ENCODE measurements around the gene ATP2A1. TPM values are rescaled to one million over a fixed set of nuclear protein-coding genes. Genes with fewer than 3 reads are reported as not detected.

Gene ATP2A1
- total and polyA plus RNA-seq, 2 of the 4 experiments (the other 2 are of a cell fraction) = under 0.01 to 0.63 TPM

DNA sequence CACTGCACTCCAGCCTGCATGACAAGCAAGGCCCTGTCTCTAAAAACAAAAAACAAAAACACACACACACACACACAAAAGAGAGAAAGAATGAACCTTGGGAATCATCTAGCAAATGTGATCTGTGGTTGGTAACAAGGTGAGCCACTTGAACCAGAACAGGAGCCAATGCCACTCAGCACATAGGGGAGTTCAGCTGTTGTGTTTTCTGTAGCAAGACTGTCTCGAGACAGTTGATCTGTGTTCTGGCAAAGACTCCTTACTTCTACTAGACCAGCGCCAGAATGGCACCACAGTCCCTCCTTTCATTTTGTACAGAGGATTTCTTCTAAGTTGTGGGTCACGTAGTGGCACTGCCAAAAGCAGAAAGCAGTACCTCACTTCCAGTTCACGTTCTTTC lies 20.7 kb downstream of the ATP2A1 start:
- ATAC-seq (ENCODE audit: low read depth) = no peak
- H3K27ac ChIP-seq (ENCODE audit: insufficient read depth, low read length) = no peak overlapping the region
- H3K9ac ChIP-seq (ENCODE audit: low read depth, low read length) = no peak overlapping the region
- no peak overlapping the region for H4K5ac ChIP-seq (ENCODE audit: low read depth, low read length)
- no peak overlapping the region for H2AK9ac ChIP-seq (replicated peaks; ENCODE audit: low read depth, low read length, poor library complexity)
- H4K91ac ChIP-seq (ENCODE audit: insufficient read depth, low read depth, low read length) = no peak overlapping the region
- no peaks in the 10 kb centered on the region for H3K4me1 ChIP-seq (ENCODE audit: control insufficient read depth, insufficient read depth, low read length)
- no peak overlapping the region for H2BK5ac ChIP-seq (ENCODE audit: low read depth, low read length, poor library complexity, severe bottlenecking)
- H3K36me3 ChIP-seq (ENCODE audit: control insufficient read depth, insufficient read depth, low read length) = peaks cover under 1% of the 10 kb centered on the region; the same call in 1 of the 2 replicates
- TF ChIP-seq RFX5 (IDR thresholded peaks at IDR 0.05; ENCODE audit: low read depth, low read length) = no peak
- TF ChIP-seq BHLHE40 (IDR thresholded peaks at IDR 0.05; ENCODE audit: low read depth, low read length) = no peak
- no peak for TF ChIP-seq NFE2L2 (IDR thresholded peaks at IDR 0.05; ENCODE audit: low read depth, low read length)
- TF ChIP-seq CEBPB (IDR thresholded peaks at IDR 0.05; ENCODE audit: low read depth, low read length) = no peak
- TF ChIP-seq, protein P1, sequence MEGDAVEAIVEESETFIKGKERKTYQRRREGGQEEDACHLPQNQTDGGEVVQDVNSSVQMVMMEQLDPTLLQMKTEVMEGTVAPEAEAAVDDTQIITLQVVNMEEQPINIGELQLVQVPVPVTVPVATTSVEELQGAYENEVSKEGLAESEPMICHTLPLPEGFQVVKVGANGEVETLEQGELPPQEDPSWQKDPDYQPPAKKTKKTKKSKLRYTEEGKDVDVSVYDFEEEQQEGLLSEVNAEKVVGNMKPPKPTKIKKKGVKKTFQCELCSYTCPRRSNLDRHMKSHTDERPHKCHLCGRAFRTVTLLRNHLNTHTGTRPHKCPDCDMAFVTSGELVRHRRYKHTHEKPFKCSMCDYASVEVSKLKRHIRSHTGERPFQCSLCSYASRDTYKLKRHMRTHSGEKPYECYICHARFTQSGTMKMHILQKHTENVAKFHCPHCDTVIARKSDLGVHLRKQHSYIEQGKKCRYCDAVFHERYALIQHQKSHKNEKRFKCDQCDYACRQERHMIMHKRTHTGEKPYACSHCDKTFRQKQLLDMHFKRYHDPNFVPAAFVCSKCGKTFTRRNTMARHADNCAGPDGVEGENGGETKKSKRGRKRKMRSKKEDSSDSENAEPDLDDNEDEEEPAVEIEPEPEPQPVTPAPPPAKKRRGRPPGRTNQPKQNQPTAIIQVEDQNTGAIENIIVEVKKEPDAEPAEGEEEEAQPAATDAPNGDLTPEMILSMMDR (conservative IDR thresholded peaks at IDR 0.05; ENCODE audit: low read depth, low read length) = no peak
- TF ChIP-seq, protein P2, sequence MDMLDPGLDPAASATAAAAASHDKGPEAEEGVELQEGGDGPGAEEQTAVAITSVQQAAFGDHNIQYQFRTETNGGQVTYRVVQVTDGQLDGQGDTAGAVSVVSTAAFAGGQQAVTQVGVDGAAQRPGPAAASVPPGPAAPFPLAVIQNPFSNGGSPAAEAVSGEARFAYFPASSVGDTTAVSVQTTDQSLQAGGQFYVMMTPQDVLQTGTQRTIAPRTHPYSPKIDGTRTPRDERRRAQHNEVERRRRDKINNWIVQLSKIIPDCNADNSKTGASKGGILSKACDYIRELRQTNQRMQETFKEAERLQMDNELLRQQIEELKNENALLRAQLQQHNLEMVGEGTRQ (IDR thresholded peaks at IDR 0.05; ENCODE audit: low read depth, low read length) = no peak
- TF ChIP-seq MAFK (IDR thresholded peaks at IDR 0.05; ENCODE audit: low read depth, low read length) = no peak
- TF ChIP-seq RAD21 (IDR thresholded peaks at IDR 0.05; ENCODE audit: low read length) = no peak
- TF ChIP-seq ELK1 (IDR thresholded peaks at IDR 0.05; ENCODE audit: borderline replicate concordance, low read depth, low read length) = no peak
- no peak for TF ChIP-seq MAZ (IDR thresholded peaks at IDR 0.05; ENCODE audit: borderline replicate concordance, low read depth, low read length)
- no peak for TF ChIP-seq POLR2A (IDR thresholded peaks at IDR 0.05; ENCODE audit: low read depth, low read length)
- no peak for TF ChIP-seq CHD1 (IDR thresholded peaks at IDR 0.05; ENCODE audit: low read depth, low read length)
- H3K23ac ChIP-seq (ENCODE audit: low read depth, low read length) = no peak overlapping the region
- H3K4me2 ChIP-seq (ENCODE audit: low read depth, low read length) = no peak overlapping the region
- H3K4ac ChIP-seq (ENCODE audit: low read depth, low read length) = no peak overlapping the region
- H4K20me1 ChIP-seq (ENCODE audit: insufficient read depth, low read length) = no peaks in the 10 kb centered on the region
- no peaks in the 10 kb centered on the region for H3K9me1 ChIP-seq (ENCODE audit: insufficient read depth, low read length)
- no peaks in the 10 kb centered on the region for H3K27me3 ChIP-seq (ENCODE audit: control insufficient read depth, insufficient read depth, low read length)
- no peak overlapping the region for H3K14ac ChIP-seq (replicated peaks; ENCODE audit: low read depth, low read length)
- H2BK15ac ChIP-seq (ENCODE audit: low read depth, low read length) = no peak overlapping the region
- H4K8ac ChIP-seq (ENCODE audit: low read depth in 2 of 2, low read length in 2 of 2) = no peak overlapping the region
- ChIA-PET CTCF (no interaction called here), POLR2A (ENCODE audit: unreplicated experiment) (no interaction called here)
- WGBS, 2 experiments (ENCODE audit: extremely low coverage in 2 of 2, insufficient read length in 1 of 2) = 100% methylated on average over 1 of the region's 4 CpGs; no CpG with 5 or more reads in 1 of the 2 experiments
- dilution Hi-C loops (cut with HindIII; ENCODE audit: low sequenced_read_pairs, unreplicated experiment) = no loop called here
- in situ Hi-C loops (cut with MboI; ENCODE audit: low sequenced_read_pairs) = no loop called here
- no peak overlapping the region for H3K18ac ChIP-seq (ENCODE audit: low read depth, low read length)
- intact Hi-C loops (cut with micrococcal nuclease) = no loop called here
- BruUV-seq (replicated peaks) = no TSS peak
- H2BK20ac ChIP-seq (ENCODE audit: low read depth, low read length) = no peak overlapping the region
- H2BK120ac ChIP-seq (ENCODE audit: low read depth, low read length) = no peak overlapping the region
- H2AK5ac ChIP-seq (ENCODE audit: low read depth, low read length) = no peak overlapping the region
- DNase-seq = no peak
- H3K4me3 ChIP-seq (ENCODE audit: insufficient read depth, low read depth, low read length) = no peak overlapping the region
- no peaks in the 10 kb centered on the region for H3K79me1 ChIP-seq (ENCODE audit: low read depth in 1 of 2, low read length in 2 of 2)
- H3K9me3 ChIP-seq (ENCODE audit: control insufficient read depth, insufficient read depth, low read length) = no peaks in the 10 kb centered on the region
- H3K56ac ChIP-seq (ENCODE audit: extremely low read depth, insufficient read depth, low read length) = no peak overlapping the region
- no peak overlapping the region for H2AFZ ChIP-seq (replicated peaks; ENCODE audit: low read length, poor library complexity)
